Astrocyte (in vitro differentiated cells and primary cell): ENCODE data around the gene IL1R1.

Experiments
- CTCF ChIP-seq: IDR thresholded peaks from 2 replicates; pipeline ENCODE4 v1.5.1; 2011; ENCODE audit warnings: low read depth, mild to moderate bottlenecking, inconsistent platforms, low read length, moderate library complexity; ENCODE audit not compliant: insufficient read depth
- EZH2 ChIP-seq: IDR thresholded peaks from 2 replicates; pipeline ENCODE4 v1.6.1; 2012; ENCODE audit warnings: mild to moderate bottlenecking, low read length, inconsistent platforms; ENCODE audit not compliant: insufficient read depth

- no peak for TF ChIP-seq CTCF
- TF ChIP-seq EZH2: no peak
Observed at GRCh38 chr2:102176172-102176571, 33.6 kb downstream of the IL1R1 start.
